GM06990 (cell line): ENCODE results near the gene FES.

Experiments used
- DNase-seq: peaks from one replicate; pipeline ENCODE4 v3.0.0-alpha.2; 2011; ENCODE audit not compliant: insufficient read length; ENCODE audit errors: extremely low read depth
- H3K27me3 ChIP-seq: replicated peaks from 2 replicates; pipeline ENCODE4 v1.6.0; 2011; ENCODE audit warnings: low read length; ENCODE audit not compliant: control insufficient read depth, insufficient read depth
- H3K36me3 ChIP-seq: 2 replicates; pipeline ENCODE4 v1.5.1; 2011; ENCODE audit warnings: low read length; ENCODE audit not compliant: control insufficient read depth, insufficient read depth
- H3K4me3 ChIP-seq: replicated peaks from 2 replicates; pipeline ENCODE4 v1.5.1; 2011; ENCODE audit warnings: low read depth, mild to moderate bottlenecking, control low read depth, low read length
- TF ChIP-seq, protein P1 (sequence below): IDR thresholded peaks from 2 replicates; pipeline ENCODE4 v1.5.1; 2011; ENCODE audit warnings: low read length, control low read depth, mild to moderate bottlenecking, inconsistent platforms; ENCODE audit not compliant: insufficient read depth, poor library complexity, severe bottlenecking

FES gene

DNA sequence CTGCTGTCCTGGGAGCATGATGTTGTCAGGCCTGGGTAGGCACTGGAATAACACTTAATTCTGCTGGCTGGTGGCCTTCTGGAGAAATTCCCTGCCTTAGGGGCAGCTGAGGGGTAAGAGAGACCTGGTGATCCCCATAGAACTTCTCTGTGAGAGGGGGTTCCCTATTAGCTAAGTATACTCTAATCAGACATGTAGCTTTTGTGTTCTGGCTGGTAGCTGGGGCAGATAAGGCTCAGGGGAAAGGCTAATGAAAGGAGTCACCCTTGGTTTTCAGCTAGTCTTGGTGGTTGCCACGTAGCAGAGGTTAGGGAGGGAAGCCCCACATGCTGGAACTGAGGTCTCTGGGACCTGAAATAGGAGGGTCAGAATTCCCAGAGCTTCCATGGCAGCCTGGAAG is 49.0 kb downstream of the FES start:
- DNase-seq = no peak
- Histone ChIP-seq H3K4me3 (no peak overlapping the region), H3K36me3 (no peaks in the 10 kb centered on the region; the same call in 1 of the 2 replicates), H3K27me3 (no peaks in the 10 kb centered on the region)
- TF ChIP-seq, protein P1, sequence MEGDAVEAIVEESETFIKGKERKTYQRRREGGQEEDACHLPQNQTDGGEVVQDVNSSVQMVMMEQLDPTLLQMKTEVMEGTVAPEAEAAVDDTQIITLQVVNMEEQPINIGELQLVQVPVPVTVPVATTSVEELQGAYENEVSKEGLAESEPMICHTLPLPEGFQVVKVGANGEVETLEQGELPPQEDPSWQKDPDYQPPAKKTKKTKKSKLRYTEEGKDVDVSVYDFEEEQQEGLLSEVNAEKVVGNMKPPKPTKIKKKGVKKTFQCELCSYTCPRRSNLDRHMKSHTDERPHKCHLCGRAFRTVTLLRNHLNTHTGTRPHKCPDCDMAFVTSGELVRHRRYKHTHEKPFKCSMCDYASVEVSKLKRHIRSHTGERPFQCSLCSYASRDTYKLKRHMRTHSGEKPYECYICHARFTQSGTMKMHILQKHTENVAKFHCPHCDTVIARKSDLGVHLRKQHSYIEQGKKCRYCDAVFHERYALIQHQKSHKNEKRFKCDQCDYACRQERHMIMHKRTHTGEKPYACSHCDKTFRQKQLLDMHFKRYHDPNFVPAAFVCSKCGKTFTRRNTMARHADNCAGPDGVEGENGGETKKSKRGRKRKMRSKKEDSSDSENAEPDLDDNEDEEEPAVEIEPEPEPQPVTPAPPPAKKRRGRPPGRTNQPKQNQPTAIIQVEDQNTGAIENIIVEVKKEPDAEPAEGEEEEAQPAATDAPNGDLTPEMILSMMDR = no peak

DNA sequence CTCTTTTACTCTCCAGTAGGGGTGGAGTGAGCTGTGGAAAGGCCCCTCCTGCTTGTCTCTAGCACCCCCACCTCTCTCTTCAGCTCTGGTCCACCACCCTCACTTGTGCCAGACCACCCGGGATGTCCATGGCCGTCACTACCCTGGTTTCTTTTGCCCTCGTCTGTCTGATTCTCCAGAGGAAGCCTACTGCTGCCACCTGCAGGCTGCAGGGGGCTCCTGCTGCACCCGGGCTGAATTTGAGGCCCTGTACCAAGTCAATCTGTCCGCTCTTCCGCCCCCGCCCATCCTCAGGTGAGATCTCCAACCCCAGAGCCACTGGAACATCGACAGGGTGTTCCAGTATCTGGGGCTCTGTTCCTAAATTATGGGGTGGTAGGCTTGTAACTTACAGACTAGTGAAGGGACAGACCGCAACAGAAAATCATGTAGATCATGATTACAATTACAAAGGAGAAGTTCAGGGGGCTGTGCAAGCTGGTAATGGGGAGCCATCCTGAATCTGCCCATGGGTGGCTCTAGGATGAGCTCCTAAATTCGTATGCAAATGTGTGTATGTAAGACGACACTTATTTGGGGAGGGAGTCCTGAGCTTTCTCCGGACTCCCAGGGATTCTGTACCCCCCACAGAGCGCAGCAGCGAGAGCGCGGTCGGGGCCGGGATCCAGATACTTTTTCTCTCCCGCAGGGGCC is 50.1 kb downstream of the FES start:
- Histone ChIP-seq H3K27me3 (no peaks in the 10 kb centered on the region), H3K4me3 (peak overlapping the region; percentile 86), H3K36me3 (peaks cover 3% of the 10 kb centered on the region)
- peak; percentile 78 for DNase-seq
- TF ChIP-seq, protein P1 = peak; percentile 99

DNA sequence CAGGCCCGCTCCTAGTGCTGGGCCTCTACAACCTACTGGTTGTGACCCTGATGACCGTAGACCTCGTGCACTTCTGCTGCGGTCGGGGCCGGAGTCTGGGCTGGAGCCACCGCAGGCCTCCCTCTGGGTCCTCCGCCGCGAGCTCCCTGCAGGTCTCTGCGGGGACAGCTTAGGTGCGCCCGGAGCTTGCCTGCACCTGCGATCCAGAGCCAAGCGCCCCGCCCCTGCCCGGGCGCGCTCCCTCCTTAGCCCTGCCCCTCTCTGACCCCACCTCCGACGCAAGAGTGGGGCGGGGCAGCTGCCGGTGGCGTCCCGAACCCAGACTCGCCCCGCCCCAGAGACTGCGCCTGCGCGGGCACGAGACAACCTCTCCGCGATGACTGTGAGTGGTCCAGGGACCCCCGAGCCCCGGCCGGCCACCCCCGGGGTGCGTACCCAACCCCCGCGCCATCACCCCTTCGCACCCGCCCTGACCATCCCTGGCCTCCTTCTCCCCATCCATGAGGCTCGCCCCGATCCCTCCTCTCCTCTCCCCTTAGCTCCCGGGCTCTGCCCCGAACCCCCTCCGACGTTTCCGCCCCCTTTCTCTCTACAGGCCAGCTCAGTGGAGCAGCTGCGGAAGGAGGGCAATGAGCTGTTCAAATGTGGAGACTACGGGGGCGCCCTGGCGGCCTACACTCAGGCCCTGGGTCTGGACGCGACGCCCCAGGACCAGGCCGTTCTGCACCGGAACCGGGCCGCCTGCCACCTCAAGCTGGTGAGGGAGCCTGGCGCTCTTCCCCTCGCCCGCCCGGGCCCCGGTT is 50.8 kb downstream of the FES start, which contains the start of gene UNC45A:
TSS of gene UNC45A (plus strand) at position 337 of the 803 bp plus-strand sequence. CDS start at position 377, 40 bp downstream.
- no peaks in the 10 kb centered on the region for H3K27me3 ChIP-seq
- peak within 1 kb of the TSS; percentile 86 for H3K4me3 ChIP-seq
- peak; percentile 93 for DNase-seq
- peaks cover 10% of the 10 kb centered on the region for H3K36me3 ChIP-seq
- TF ChIP-seq, protein P1 = no peak

GRCh38 chr15:90936823-90937222 is 52.5 kb downstream of the FES start:
- Histone ChIP-seq H3K36me3 (peaks cover 19% of the 10 kb centered on the region), H3K27me3 (no peaks in the 10 kb centered on the region), H3K4me3 (no peak overlapping the region)
- TF ChIP-seq, protein P1 = no peak
- DNase-seq = no peak

DNA sequence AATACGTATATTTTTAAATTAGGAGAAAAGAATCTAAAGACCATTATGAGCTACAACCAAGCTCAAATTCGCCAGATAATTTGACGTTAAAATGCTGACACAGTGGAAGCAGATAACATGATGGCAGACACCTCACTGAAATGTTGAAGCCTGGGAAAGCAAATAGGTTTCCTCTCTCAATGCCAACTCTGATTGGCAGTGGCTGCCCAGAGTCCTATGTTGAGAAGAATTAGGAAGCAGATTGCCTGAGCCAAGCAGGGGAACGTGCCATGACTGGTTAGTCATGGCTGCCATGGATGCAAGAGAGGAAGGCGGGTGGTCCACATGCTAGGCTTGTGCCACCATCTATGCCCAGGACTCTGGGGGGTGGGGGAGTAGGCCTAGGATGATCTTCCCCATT is 54.0 kb downstream of the FES start:
- Histone ChIP-seq H3K4me3 (no peak overlapping the region), H3K36me3 (peaks cover 31% of the 10 kb centered on the region)

More for the DNA sequence above, 54.0 kb downstream of the FES start:
- no peaks in the 10 kb centered on the region for H3K27me3 ChIP-seq
- TF ChIP-seq, protein P1 = no peak
- no peak for DNase-seq
